Body of pancreas (tissue), 4 donors: ENCODE measurements around the gene YIF1A. TPM values are rescaled to one million over a fixed set of nuclear protein-coding genes. Genes with fewer than 3 reads are reported as not detected.
A peak's percentile ranks its signal among the peaks of the same experiment; 100 is the strongest.

Source experiments
- ATAC-seq: fragments of 150-250 bp; one replicate; pipeline ENCODE4 v1.9.1; 2016
- DNase-seq, 4 donors: peaks; one replicate each; pipeline ENCODE4 v3.0.0-alpha.2; 2019
- H3K27ac ChIP-seq, 4 donors: fragments of 200-600 bp; sonication (generic); 1 replicate in 3 of 4; 2 replicates in 1 of 4; pipeline versions ENCODE4 v1.5.1 to v1.6.1; 2016 to 2019; ENCODE audit warnings: mild to moderate bottlenecking in 1 of 4, mixed read lengths in 1 of 4, moderate library complexity in 1 of 4
- H3K27me3 ChIP-seq, 2 donors: fragments of 200-600 bp; sonication (generic); one replicate each; pipeline ENCODE4 v1.6.0; 2016; ENCODE audit warnings: mild to moderate bottlenecking in 1 of 2
- H3K36me3 ChIP-seq, 2 donors: fragments of 200-600 bp; sonication (generic); replicated peaks in 1 of 2; 2 replicates each; pipeline ENCODE4 v1.5.1; 2016; ENCODE audit warnings: low read depth in 2 of 2; ENCODE audit not compliant: insufficient read depth in 1 of 2
- H3K4me1 ChIP-seq: fragments of 200-600 bp; sonication (generic); one replicate; pipeline ENCODE4 v1.6.0; 2016
- H3K4me3 ChIP-seq, 2 donors: fragments of 200-600 bp; sonication (generic); 1 replicate in 1 of 2; 2 replicates in 1 of 2; pipeline ENCODE4 v1.5.1; 2016 to 2019
- H3K9me3 ChIP-seq, 3 donors: fragments of 200-600 bp; sonication (generic); 1 replicate in 2 of 3; 2 replicates in 1 of 3; pipeline ENCODE4 v1.5.1; 2016
- CTCF ChIP-seq, 7 experiments: fragments of 450-650 bp in 4 of 7; fragments of 200-600 bp in 3 of 7; sonication (generic) in 3 of 7; IDR thresholded peaks; one replicate each; pipeline ENCODE4 v1.5.1; 2016 to 2019; ENCODE audit warnings: antibody characterized with exemption in 7 of 7
- POLR2A ChIP-seq, 3 donors: fragments of 450-650 bp; IDR thresholded peaks; one replicate each; pipeline ENCODE4 v1.6.1; 2016; ENCODE audit warnings: antibody characterized with exemption in 3 of 3, mild to moderate bottlenecking in 2 of 3
- WGBS, 2 donors: methylation state at CpG; one replicate each; pipeline ENCODE4 v1.1.5; 2017; 5-methylcytosine and 5-hydroxymethylcytosine counted together
- intact Hi-C: fragments of 100-400 bp; cut with DNase I; formaldehyde crosslinking; loops from one replicate; pipeline ENCODE4 v1.15.1; 2023
- total RNA-seq, 2 donors: library from RNA; depleted of rRNA; stranded (reverse); fragments of >200 nt; gene quantifications; one replicate each; pipeline ENCODE4 v1.1.0, GENCODE V29; 2016

The YIF1A gene
- 10 to 100 TPM; 63.6 to 91.6 TPM for total RNA-seq

GRCh38 chr11:66288671-66289547 is at the start of gene YIF1A:
YIF1A (minus strand) TSS chr11:66289143; CDS start chr11:66288985, 158 bp downstream.
- peaks cover 0 to 2% of the 10 kb centered on the region in 2 donors for H3K36me3 ChIP-seq
- peak; percentile 99 to 100 (median 100) for DNase-seq
- peak within 1 kb of the TSS; percentile 65 to 66 for H3K4me3 ChIP-seq
- intact Hi-C loops: no loop called here
- peak within 1 kb of the TSS; percentile 96 to 99 (median 98) for H3K27ac ChIP-seq
- peak; percentile 95 for ATAC-seq
- no peaks in the 10 kb centered on the region for H3K27me3 ChIP-seq
- H3K9me3 ChIP-seq: no peaks in the 10 kb centered on the region
- H3K4me1 ChIP-seq: peaks cover 45% of the 10 kb centered on the region
- 0% methylated on average over 1 to 86 of the region's 87 CpGs for WGBS, 2 donors
- TF ChIP-seq CTCF (IDR thresholded peaks at IDR 0.05) (peak in 2 of 7 experiments; percentile 9 to 23), POLR2A (IDR thresholded peaks at IDR 0.05) (peak; percentile 96 to 97 (median 97))

- Histone ChIP-seq H3K4me3 (no peak overlapping the region), H3K4me1 (peaks cover 30% of the 10 kb centered on the region), H3K27me3 (no peaks in the 10 kb centered on the region), H3K27ac (peak overlapping the region in 2 of 4 donors; percentile 69 to 74), H3K36me3 (peaks cover 4 to 16% of the 10 kb centered on the region in 2 donors), H3K9me3 (no peaks in the 10 kb centered on the region)
- TF ChIP-seq POLR2A (IDR thresholded peaks at IDR 0.05) (no peak), CTCF (IDR thresholded peaks at IDR 0.05) (no peak)
- WGBS, 2 donors: 49 to 62% methylated on average over 3 to 15 of the region's 18 CpGs
- ATAC-seq (no peak), DNase-seq (no peak)
- intact Hi-C loops: no loop called here
These were observed 48.4 kb upstream of the YIF1A start for GRCh38 chr11:66337103-66337899.

GRCh38 chr11:66336234-66337102 is 47.5 kb upstream of the YIF1A start, which contains the start of gene RIN1:
RIN1 (minus strand) TSS chr11:66336434; CDS start chr11:66336402, 32 bp downstream.
- H3K4me3 ChIP-seq: peak within 1 kb of the TSS in 1 of 2 donors; percentile 18
- intact Hi-C loops: no loop called here
- peaks cover 30% of the 10 kb centered on the region for H3K4me1 ChIP-seq
- peak within 1 kb of the TSS in 3 of 4 donors; percentile 31 to 74 (median 69) for H3K27ac ChIP-seq
- ATAC-seq (peak; percentile 72), DNase-seq (peak; percentile 56 to 75 (median 65))
- H3K27me3 ChIP-seq: no peaks in the 10 kb centered on the region
- H3K36me3 ChIP-seq: peaks cover 1 to 13% of the 10 kb centered on the region in 2 donors
- TF ChIP-seq POLR2A (IDR thresholded peaks at IDR 0.05) (peak in 2 of 3 donors; percentile 45 to 52), CTCF (IDR thresholded peaks at IDR 0.05) (peak in 4 of 7 experiments; percentile 25 to 38 (median 32))
- 3 to 4% methylated on average over 9 to 21 of the region's 22 CpGs for WGBS, 2 donors
- H3K9me3 ChIP-seq: no peaks in the 10 kb centered on the region

GRCh38 chr11:66335531-66336233 is 46.7 kb upstream of the YIF1A start:
- ATAC-seq: peak; percentile 29
- Histone ChIP-seq H3K4me3 (peak overlapping the region in 1 of 2 donors; percentile 18), H3K9me3 (no peaks in the 10 kb centered on the region), H3K27ac (peak overlapping the region in 3 of 4 donors; percentile 31 to 74 (median 69)), H3K4me1 (peaks cover 30% of the 10 kb centered on the region), H3K27me3 (no peaks in the 10 kb centered on the region), H3K36me3 (peaks cover 0 to 6% of the 10 kb centered on the region in 2 donors)
- DNase-seq: no peak
- TF ChIP-seq POLR2A (IDR thresholded peaks at IDR 0.05) (no peak), CTCF (IDR thresholded peaks at IDR 0.05) (no peak)
- 20 to 21% methylated on average over 20 to 33 of the region's 35 CpGs for WGBS, 2 donors
- intact Hi-C loops: no loop called here
